ENCODE measurements around the gene LEMD2. TPM values are rescaled to one million over a fixed set of nuclear protein-coding genes. Genes with fewer than 3 reads are reported as not detected.

LEMD2 gene
- total RNA-seq, 1 donor from 2014 or later: 61.5 TPM

GRCh38 chr6:33802186-33802958 is 13.4 kb upstream of the LEMD2 start:
- no peak overlapping the region for H3K27ac ChIP-seq
- intact Hi-C loops (cut with DNase I): no loop called here
- H3K4me3 ChIP-seq: no peak overlapping the region
- no peaks in the 10 kb centered on the region for H3K4me1 ChIP-seq
- no peak for ATAC-seq
- DNase-seq: no peak
- H3K27me3 ChIP-seq: peaks cover 52% of the 10 kb centered on the region
- H3K9me3 ChIP-seq: no peaks in the 10 kb centered on the region
- H3K36me3 ChIP-seq: no peaks in the 10 kb centered on the region
- TF ChIP-seq, protein P1, sequence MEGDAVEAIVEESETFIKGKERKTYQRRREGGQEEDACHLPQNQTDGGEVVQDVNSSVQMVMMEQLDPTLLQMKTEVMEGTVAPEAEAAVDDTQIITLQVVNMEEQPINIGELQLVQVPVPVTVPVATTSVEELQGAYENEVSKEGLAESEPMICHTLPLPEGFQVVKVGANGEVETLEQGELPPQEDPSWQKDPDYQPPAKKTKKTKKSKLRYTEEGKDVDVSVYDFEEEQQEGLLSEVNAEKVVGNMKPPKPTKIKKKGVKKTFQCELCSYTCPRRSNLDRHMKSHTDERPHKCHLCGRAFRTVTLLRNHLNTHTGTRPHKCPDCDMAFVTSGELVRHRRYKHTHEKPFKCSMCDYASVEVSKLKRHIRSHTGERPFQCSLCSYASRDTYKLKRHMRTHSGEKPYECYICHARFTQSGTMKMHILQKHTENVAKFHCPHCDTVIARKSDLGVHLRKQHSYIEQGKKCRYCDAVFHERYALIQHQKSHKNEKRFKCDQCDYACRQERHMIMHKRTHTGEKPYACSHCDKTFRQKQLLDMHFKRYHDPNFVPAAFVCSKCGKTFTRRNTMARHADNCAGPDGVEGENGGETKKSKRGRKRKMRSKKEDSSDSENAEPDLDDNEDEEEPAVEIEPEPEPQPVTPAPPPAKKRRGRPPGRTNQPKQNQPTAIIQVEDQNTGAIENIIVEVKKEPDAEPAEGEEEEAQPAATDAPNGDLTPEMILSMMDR (IDR thresholded peaks at IDR 0.05): no peak

- Histone ChIP-seq H3K4me3 (no peak overlapping the region), H3K27me3 (peaks cover 46% of the 10 kb centered on the region), H3K27ac (no peak overlapping the region), H3K36me3 (no peaks in the 10 kb centered on the region), H3K9me3 (no peaks in the 10 kb centered on the region), H3K4me1 (no peaks in the 10 kb centered on the region)
- ATAC-seq: no peak
- TF ChIP-seq, protein P1 (IDR thresholded peaks at IDR 0.05): no peak
- DNase-seq: no peak
- intact Hi-C loops (cut with DNase I): no loop called here
Observed at GRCh38 chr6:33801611-33802010, 12.7 kb upstream of the LEMD2 start.

DNA sequence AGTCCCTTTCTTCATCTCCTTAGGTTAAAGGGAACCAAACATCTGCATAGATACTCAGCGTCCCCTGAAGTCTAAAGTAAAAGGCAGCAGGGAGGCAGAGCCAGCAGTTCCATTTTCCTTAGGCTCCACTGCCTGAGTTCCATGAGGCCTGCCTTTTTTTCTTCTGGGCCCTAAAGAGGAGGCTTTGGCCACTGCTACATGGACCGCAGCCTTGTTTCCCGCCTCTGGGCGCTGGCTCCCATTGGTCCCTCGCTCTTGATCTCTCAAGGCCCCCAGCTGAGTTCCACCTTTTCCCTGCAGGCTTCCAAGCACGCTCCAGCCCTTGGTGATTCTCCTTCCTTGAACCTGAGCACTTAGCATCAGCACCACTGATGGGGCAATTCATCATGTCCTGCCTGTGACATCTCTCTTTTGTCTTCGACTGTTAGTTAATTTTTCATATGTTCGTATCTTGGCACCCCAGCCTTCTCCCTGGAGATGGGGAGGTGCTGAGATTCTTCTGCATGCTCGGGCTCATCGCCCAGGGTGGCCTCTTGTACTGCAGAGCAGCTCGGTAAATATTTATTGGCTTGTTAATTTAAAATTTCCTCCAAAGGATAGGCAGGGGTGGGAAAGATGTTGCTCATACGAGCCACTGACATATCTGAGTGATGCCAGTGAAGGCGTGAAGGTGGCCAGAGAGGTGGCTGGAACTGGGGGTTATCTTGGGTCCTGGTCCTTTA is 11.5 kb upstream of the LEMD2 start:
- ATAC-seq (no peak), DNase-seq (no peak)
- TF ChIP-seq, protein P1 (IDR thresholded peaks at IDR 0.05): no peak
- intact Hi-C loops (cut with DNase I): no loop called here
- H3K27ac ChIP-seq: no peak overlapping the region
- peaks cover 41% of the 10 kb centered on the region for H3K27me3 ChIP-seq
- H3K4me3 ChIP-seq: no peak overlapping the region
- no peaks in the 10 kb centered on the region for H3K4me1 ChIP-seq
- H3K36me3 ChIP-seq: no peaks in the 10 kb centered on the region
- no peaks in the 10 kb centered on the region for H3K9me3 ChIP-seq

- ATAC-seq: no peak
- H3K4me3 ChIP-seq: no peak overlapping the region
- no peaks in the 10 kb centered on the region for H3K36me3 ChIP-seq
- no peak for DNase-seq
- TF ChIP-seq, protein P1 (IDR thresholded peaks at IDR 0.05): no peak
- H3K4me1 ChIP-seq: no peaks in the 10 kb centered on the region
- H3K27ac ChIP-seq: no peak overlapping the region
- no peaks in the 10 kb centered on the region for H3K9me3 ChIP-seq
- intact Hi-C loops (cut with DNase I): no loop called here
- H3K27me3 ChIP-seq: peaks cover 33% of the 10 kb centered on the region
Observed at GRCh38 chr6:33799454-33800113, 10.7 kb upstream of the LEMD2 start.

DNA sequence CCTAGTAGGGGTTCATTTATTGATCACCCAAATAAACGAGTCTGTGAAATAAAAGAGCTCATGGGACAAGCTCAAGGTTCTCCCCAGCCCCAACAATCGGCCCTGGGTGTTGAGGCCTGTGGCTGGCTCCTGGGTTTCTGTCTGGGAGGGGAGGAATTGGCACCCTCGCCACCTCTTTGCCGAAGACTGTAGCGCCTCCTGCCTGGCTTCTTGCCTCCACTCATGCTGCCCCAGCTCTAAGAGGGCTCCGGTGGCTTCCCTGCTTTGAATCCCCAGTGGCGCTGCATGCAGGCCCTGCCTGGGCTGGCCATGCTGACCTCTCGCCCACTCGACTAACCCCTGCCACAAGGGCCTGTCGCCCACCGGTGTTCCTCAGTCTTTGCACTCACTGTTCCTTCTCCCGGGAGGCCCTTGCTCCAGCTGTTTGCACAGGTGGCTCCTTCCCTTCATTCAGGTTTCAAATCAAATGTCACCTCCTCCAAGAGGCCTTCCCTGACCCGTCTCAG is 9.5 kb upstream of the LEMD2 start:
- peaks cover 30% of the 10 kb centered on the region for H3K27me3 ChIP-seq
- no peak for DNase-seq
- intact Hi-C loops (cut with DNase I): no loop called here

More for the DNA sequence above, 9.5 kb upstream of the LEMD2 start:
- Histone ChIP-seq H3K4me3 (no peak overlapping the region), H3K9me3 (no peaks in the 10 kb centered on the region), H3K27ac (no peak overlapping the region), H3K36me3 (no peaks in the 10 kb centered on the region), H3K4me1 (no peaks in the 10 kb centered on the region)
- no peak for ATAC-seq
- TF ChIP-seq, protein P1 (IDR thresholded peaks at IDR 0.05): no peak
